Activated T-cell treated with anti-CD3 and anti-CD28 coated beads, Interleukin-2, amount 50 U/mL, for 4 hours (primary cell): ENCODE measurements around the gene ASB2. TPM values are rescaled to one million over a fixed set of nuclear protein-coding genes. Genes with fewer than 3 reads are reported as not detected.
A peak's percentile ranks its signal among the peaks of the same experiment; 100 is the strongest.

Experiments used
- ATAC-seq, 2 donors: fragments of 200-7000 bp; cut with Tn5 transposase; one replicate each; pipeline ENCODE4 v1.10.0; 2021
- DNase-seq: peaks from one replicate; pipeline ENCODE4 v3.0.0-alpha.2; 2020
- H3K27me3 Mint-ChIP-seq: one replicate; pipeline ENCODE4 v1.8.0; 2021; ENCODE audit warnings: low read depth, mixed read lengths
- H3K36me3 Mint-ChIP-seq: one replicate; pipeline ENCODE4 v1.8.0; 2022; ENCODE audit warnings: mixed read lengths; ENCODE audit not compliant: insufficient read depth
- H3K4me1 Mint-ChIP-seq: one replicate; pipeline ENCODE4 v1.8.0; 2021; ENCODE audit warnings: low read depth, mixed read lengths
- H3K4me3 Mint-ChIP-seq: one replicate; pipeline ENCODE4 v1.8.0; 2021; ENCODE audit warnings: mild to moderate bottlenecking, moderate library complexity, mixed read lengths
- H3K9me3 Mint-ChIP-seq: one replicate; pipeline ENCODE4 v1.8.0; 2021; ENCODE audit warnings: mixed read lengths
- total RNA-seq, 3 donors: library from RNA; stranded (reverse); gene quantifications; one replicate each; pipeline ENCODE4 v1.2.1, GENCODE V29; 2021

Gene ASB2
- total RNA-seq, 3 donors from 2014 or later: 8.2 to 9.9 (median 9.8) TPM

- Mint-ChIP-seq H3K4me1 (peaks cover 56% of the 10 kb centered on the region), H3K27me3 (peaks cover 8% of the 10 kb centered on the region), H3K4me3 (peak overlapping the region; percentile 16), H3K36me3 (peaks cover 8% of the 10 kb centered on the region), H3K9me3 (peaks cover 15% of the 10 kb centered on the region)
- ATAC-seq: no peak
- no peak for DNase-seq
Observed at GRCh38 chr14:93978735-93979134, 2.4 kb upstream of the ASB2 start.

- ATAC-seq (peak; percentile 88 to 89), DNase-seq (peak; percentile 64)
- H3K9me3 Mint-ChIP-seq: peaks cover 15% of the 10 kb centered on the region
- H3K4me3 Mint-ChIP-seq: peak overlapping the region; percentile 19
- peaks cover 8% of the 10 kb centered on the region for H3K36me3 Mint-ChIP-seq
- H3K27me3 Mint-ChIP-seq: peaks cover 8% of the 10 kb centered on the region
- H3K4me1 Mint-ChIP-seq: peaks cover 56% of the 10 kb centered on the region
Observed at GRCh38 chr14:93977790-93978581, 1.6 kb upstream of the ASB2 start.

- peaks cover 15% of the 10 kb centered on the region for H3K9me3 Mint-ChIP-seq
- H3K4me3 Mint-ChIP-seq: peak overlapping the region; percentile 37
- H3K27me3 Mint-ChIP-seq: peaks cover 8% of the 10 kb centered on the region
- H3K36me3 Mint-ChIP-seq: peaks cover 8% of the 10 kb centered on the region
- no peak for DNase-seq
- no peak for ATAC-seq
- peaks cover 60% of the 10 kb centered on the region for H3K4me1 Mint-ChIP-seq
Observed at GRCh38 chr14:93977171-93977570, 801 bp upstream of the ASB2 start.

GRCh38 chr14:93975791-93976476 lies 436 bp downstream of the ASB2 start:
- Mint-ChIP-seq H3K4me1 (peaks cover 71% of the 10 kb centered on the region), H3K9me3 (peaks cover 15% of the 10 kb centered on the region), H3K27me3 (peaks cover 8% of the 10 kb centered on the region), H3K4me3 (peak overlapping the region; percentile 37), H3K36me3 (peaks cover 8% of the 10 kb centered on the region)
- DNase-seq: no peak
- peak; percentile 28 to 33 for ATAC-seq

GRCh38 chr14:93974833-93975232 lies 1.5 kb downstream of the ASB2 start:
- H3K36me3 Mint-ChIP-seq: peaks cover 8% of the 10 kb centered on the region
- H3K9me3 Mint-ChIP-seq: peaks cover 15% of the 10 kb centered on the region
- no peak overlapping the region for H3K4me3 Mint-ChIP-seq
- ATAC-seq (no peak), DNase-seq (no peak)
- peaks cover 71% of the 10 kb centered on the region for H3K4me1 Mint-ChIP-seq
- H3K27me3 Mint-ChIP-seq: peaks cover 8% of the 10 kb centered on the region

- DNase-seq: no peak
- Mint-ChIP-seq H3K36me3 (peaks cover 8% of the 10 kb centered on the region), H3K4me3 (no peak overlapping the region), H3K27me3 (peaks cover 8% of the 10 kb centered on the region), H3K4me1 (peaks cover 69% of the 10 kb centered on the region), H3K9me3 (peaks cover 15% of the 10 kb centered on the region)
- no peak for ATAC-seq
Observed at GRCh38 chr14:93974299-93974698, 2.1 kb downstream of the ASB2 start.

- peaks cover 8% of the 10 kb centered on the region for H3K36me3 Mint-ChIP-seq
- peaks cover 8% of the 10 kb centered on the region for H3K27me3 Mint-ChIP-seq
- peaks cover 15% of the 10 kb centered on the region for H3K9me3 Mint-ChIP-seq
- peaks cover 66% of the 10 kb centered on the region for H3K4me1 Mint-ChIP-seq
- ATAC-seq: no peak
- H3K4me3 Mint-ChIP-seq: no peak overlapping the region
- no peak for DNase-seq
Observed at GRCh38 chr14:93973607-93974006, 2.8 kb downstream of the ASB2 start.

GRCh38 chr14:93972618-93973205 lies 3.7 kb downstream of the ASB2 start:
- H3K4me1 Mint-ChIP-seq: peaks cover 57% of the 10 kb centered on the region
- peaks cover 11% of the 10 kb centered on the region for H3K9me3 Mint-ChIP-seq
- ATAC-seq (no peak), DNase-seq (no peak)
- H3K4me3 Mint-ChIP-seq: no peak overlapping the region
- H3K27me3 Mint-ChIP-seq: peaks cover 8% of the 10 kb centered on the region
- H3K36me3 Mint-ChIP-seq: peaks cover 6% of the 10 kb centered on the region

- peaks cover 8% of the 10 kb centered on the region for H3K27me3 Mint-ChIP-seq
- no peak for ATAC-seq
- DNase-seq: no peak
- peak overlapping the region; percentile 79 for H3K4me3 Mint-ChIP-seq
- peaks cover 46% of the 10 kb centered on the region for H3K4me1 Mint-ChIP-seq
- peaks cover 6% of the 10 kb centered on the region for H3K36me3 Mint-ChIP-seq
- H3K9me3 Mint-ChIP-seq: peaks cover 7% of the 10 kb centered on the region
Observed at GRCh38 chr14:93971635-93972027, 4.7 kb downstream of the ASB2 start.

GRCh38 chr14:93970965-93971634 lies 5.3 kb downstream of the ASB2 start:
- H3K4me3 Mint-ChIP-seq: peak overlapping the region; percentile 79
- H3K36me3 Mint-ChIP-seq: peaks cover 6% of the 10 kb centered on the region
- H3K27me3 Mint-ChIP-seq: peaks cover 8% of the 10 kb centered on the region
- peak; percentile 36 for DNase-seq
- peaks cover 41% of the 10 kb centered on the region for H3K4me1 Mint-ChIP-seq
- peak; percentile 79 to 80 for ATAC-seq
- peaks cover 5% of the 10 kb centered on the region for H3K9me3 Mint-ChIP-seq

GRCh38 chr14:93970585-93970964 lies 5.8 kb downstream of the ASB2 start:
- DNase-seq: peak; percentile 70
- peaks cover 37% of the 10 kb centered on the region for H3K4me1 Mint-ChIP-seq
- no peaks in the 10 kb centered on the region for H3K9me3 Mint-ChIP-seq

GRCh38 chr14:93969082-93969828 lies 7.1 kb downstream of the ASB2 start:
- ATAC-seq: no peak
- DNase-seq: no peak
- Mint-ChIP-seq H3K4me3 (no peak overlapping the region), H3K9me3 (no peaks in the 10 kb centered on the region), H3K36me3 (no peaks in the 10 kb centered on the region), H3K27me3 (no peaks in the 10 kb centered on the region), H3K4me1 (peaks cover 43% of the 10 kb centered on the region)

More at GRCh38 chr14:93970585-93970964, 5.8 kb downstream of the ASB2 start:
- peak; percentile 64 to 66 for ATAC-seq
- peak overlapping the region; percentile 79 for H3K4me3 Mint-ChIP-seq
- H3K36me3 Mint-ChIP-seq: peaks cover under 1% of the 10 kb centered on the region
- H3K27me3 Mint-ChIP-seq: peaks cover 2% of the 10 kb centered on the region

GRCh38 chr14:93967637-93968250 lies 8.6 kb downstream of the ASB2 start:
- ATAC-seq (no peak), DNase-seq (no peak)
- Mint-ChIP-seq H3K4me1 (peaks cover 54% of the 10 kb centered on the region), H3K9me3 (no peaks in the 10 kb centered on the region), H3K36me3 (no peaks in the 10 kb centered on the region), H3K27me3 (no peaks in the 10 kb centered on the region), H3K4me3 (no peak overlapping the region)
